GM06990 (cell line): ENCODE measurements around the gene NKX2-4.
"Not testable (repeated sequence)": the region's sequence is repeated elsewhere in the genome, so short reads cannot be mapped to it uniquely, and the experiment has no call there.

ENCODE experiments used
- DNase-seq: peaks from one replicate; pipeline ENCODE4 v3.0.0-alpha.2; 2011; ENCODE audit not compliant: insufficient read length; ENCODE audit errors: extremely low read depth
- H3K27me3 ChIP-seq: replicated peaks from 2 replicates; pipeline ENCODE4 v1.6.0; 2011; ENCODE audit warnings: low read length; ENCODE audit not compliant: control insufficient read depth, insufficient read depth
- H3K36me3 ChIP-seq: 2 replicates; pipeline ENCODE4 v1.5.1; 2011; ENCODE audit warnings: low read length; ENCODE audit not compliant: control insufficient read depth, insufficient read depth
- H3K4me3 ChIP-seq: replicated peaks from 2 replicates; pipeline ENCODE4 v1.5.1; 2011; ENCODE audit warnings: low read depth, mild to moderate bottlenecking, control low read depth, low read length
- CTCF ChIP-seq: IDR thresholded peaks from 2 replicates; pipeline ENCODE4 v1.5.1; 2011; ENCODE audit warnings: low read length, control low read depth, mild to moderate bottlenecking, inconsistent platforms; ENCODE audit not compliant: insufficient read depth, poor library complexity, severe bottlenecking

NKX2-4 gene

DNA sequence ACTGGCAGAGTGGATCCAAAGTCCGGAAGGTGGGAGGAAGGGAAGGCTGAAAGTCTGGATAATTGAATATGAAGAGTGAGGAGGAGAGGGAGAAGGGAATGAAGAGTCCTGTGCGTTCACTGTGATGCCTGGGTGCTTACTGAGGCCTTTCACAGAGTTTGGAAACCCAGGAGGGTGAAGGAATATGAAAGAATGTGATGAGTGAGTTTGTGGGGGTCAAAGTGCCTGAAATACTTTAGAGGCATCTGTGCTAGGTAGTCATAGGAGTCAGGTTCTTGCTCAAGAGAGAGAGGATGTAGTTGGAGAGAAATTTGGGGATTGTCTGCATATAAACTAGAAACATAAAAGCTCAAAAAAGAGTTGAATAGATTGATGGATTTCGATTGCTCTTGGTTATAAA, 20.7 kb downstream of the NKX2-4 start:
- no peaks in the 10 kb centered on the region for H3K27me3 ChIP-seq
- no peak overlapping the region for H3K4me3 ChIP-seq
- no peak for DNase-seq
- TF ChIP-seq CTCF, result no peak
- H3K36me3 ChIP-seq, result peaks cover 2% of the 10 kb centered on the region

GRCh38 chr20:21373436-21373835, 23.9 kb downstream of the NKX2-4 start:
- Histone ChIP-seq H3K27me3 (no peaks in the 10 kb centered on the region), H3K36me3 (peaks cover 2% of the 10 kb centered on the region), H3K4me3 (no peak overlapping the region)
- DNase-seq, result no peak
- TF ChIP-seq CTCF, result no peak

GRCh38 chr20:21372016-21372415, 25.3 kb downstream of the NKX2-4 start:
- no peak for DNase-seq
- Histone ChIP-seq H3K4me3 (no peak overlapping the region), H3K36me3 (no peaks in the 10 kb centered on the region; the same call in 1 of the 2 replicates), H3K27me3 (no peaks in the 10 kb centered on the region)
- TF ChIP-seq CTCF, result no peak

DNA sequence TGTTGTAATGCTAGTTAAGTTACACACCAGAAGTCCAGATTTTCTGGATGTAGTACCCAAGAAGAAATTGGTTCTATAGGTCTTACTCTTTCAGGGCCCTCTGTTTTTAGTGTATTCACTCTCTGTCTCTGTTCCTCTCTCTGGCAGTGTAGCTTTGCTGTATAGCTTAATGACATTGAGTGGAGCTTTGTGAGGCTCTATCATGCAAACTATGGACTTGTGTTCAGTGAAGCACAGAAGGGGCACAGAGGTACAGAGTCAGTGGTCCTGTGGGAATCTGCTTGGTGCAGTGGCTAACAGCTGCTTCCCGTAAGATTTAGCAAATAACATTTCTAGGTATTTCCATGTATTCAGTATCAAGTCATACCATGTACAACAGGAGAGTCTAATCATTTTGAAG, 26.1 kb downstream of the NKX2-4 start:
- Histone ChIP-seq H3K4me3 (no peak overlapping the region), H3K36me3 (no peaks in the 10 kb centered on the region; the same call in 1 of the 2 replicates), H3K27me3 (no peaks in the 10 kb centered on the region)
- DNase-seq, result no peak
- TF ChIP-seq CTCF, result no peak

DNA sequence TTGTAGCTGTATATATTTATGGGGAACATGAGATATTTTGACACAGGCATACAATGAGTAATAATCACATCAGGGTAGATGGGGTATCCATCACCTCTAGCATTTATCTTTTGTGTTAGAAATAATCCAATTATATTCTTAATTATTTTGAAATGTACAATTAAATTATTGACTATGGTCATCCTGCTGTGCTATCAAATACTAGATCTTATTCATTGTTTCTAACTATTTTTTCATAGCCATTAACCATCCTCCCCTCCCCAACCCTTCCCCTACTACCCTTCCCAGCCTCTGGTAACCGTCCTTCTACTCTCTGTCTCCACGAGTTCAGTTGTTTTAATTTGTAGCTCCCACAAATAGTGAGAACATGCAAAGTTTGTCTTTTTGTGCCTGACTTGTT, 28.5 kb downstream of the NKX2-4 start:
- TF ChIP-seq CTCF, result no peak
- DNase-seq, result no peak
- Histone ChIP-seq H3K27me3 (no peaks in the 10 kb centered on the region), H3K36me3 (no peaks in the 10 kb centered on the region; the same call in none of the 2 replicates), H3K4me3 (no peak overlapping the region)

GRCh38 chr20:21366273-21366672, 31.1 kb downstream of the NKX2-4 start:
- not testable (repeated sequence) for H3K36me3 ChIP-seq, DNase-seq, H3K27me3 ChIP-seq, H3K4me3 ChIP-seq
